Colonic mucosa (tissue), 4 donors: Measurements from ENCODE around the gene KRTAP4-8. TPM values are rescaled to one million over a fixed set of nuclear protein-coding genes. Genes with fewer than 3 reads are reported as not detected.
"Not testable (repeated sequence)": the region's sequence is repeated elsewhere in the genome, so short reads cannot be mapped to it uniquely, and the experiment has no call there.

Experiments used
- DNase-seq: peaks from one replicate; pipeline ENCODE4 v3.0.0-alpha.2; 2020
- H3K27ac ChIP-seq: fragments of 200-600 bp; one replicate; pipeline ENCODE4 v1.8.0; 2021
- H3K27me3 ChIP-seq: fragments of 200-600 bp; one replicate; pipeline ENCODE4 v1.8.0; 2021
- H3K36me3 ChIP-seq: fragments of 200-600 bp; one replicate; pipeline ENCODE4 v1.8.0; 2021
- H3K4me1 ChIP-seq: fragments of 200-600 bp; one replicate; pipeline ENCODE4 v1.8.0; 2021; ENCODE audit warnings: mild to moderate bottlenecking
- H3K4me3 ChIP-seq: fragments of 200-600 bp; one replicate; pipeline ENCODE4 v1.8.0; 2021
- H3K9ac ChIP-seq, 2 donors: one replicate each; pipeline ENCODE4 v1.7.0; 2013; ENCODE audit warnings: control low read depth in 2 of 2, low read depth in 2 of 2, low read length in 2 of 2
- H3K9me3 ChIP-seq: fragments of 200-600 bp; one replicate; pipeline ENCODE4 v1.8.0; 2021
- intact Hi-C: fragments of 100-400 bp; cut with DNase I; formaldehyde crosslinking; loops from one replicate; pipeline ENCODE4 v1.14.1; 2022
- total RNA-seq, 2 donors: library from RNA; stranded (reverse); fragmentation: NEBNext Ultra II Directional in 1 of 2; extraction: Animal tissue kit (Norgen Biotek cat#: 25700) in 1 of 2; gene quantifications; one replicate each; pipeline ENCODE4 v1.2.1, GENCODE V29; 2021
- TF ChIP-seq, protein P1 (sequence below): fragments of 200-600 bp; IDR thresholded peaks from one replicate; pipeline ENCODE4 v1.8.0; 2022; ENCODE audit warnings: antibody characterized with exemption, mild to moderate bottlenecking
- donor health status: healthy.
- donor health status: DM: no; HTN: no; CAD: no.
- donor health status: DM: no; HTN: no; CAD: no.

Gene KRTAP4-8
- total RNA-seq, 2 donors from 2014 or later: not detected

DNA sequence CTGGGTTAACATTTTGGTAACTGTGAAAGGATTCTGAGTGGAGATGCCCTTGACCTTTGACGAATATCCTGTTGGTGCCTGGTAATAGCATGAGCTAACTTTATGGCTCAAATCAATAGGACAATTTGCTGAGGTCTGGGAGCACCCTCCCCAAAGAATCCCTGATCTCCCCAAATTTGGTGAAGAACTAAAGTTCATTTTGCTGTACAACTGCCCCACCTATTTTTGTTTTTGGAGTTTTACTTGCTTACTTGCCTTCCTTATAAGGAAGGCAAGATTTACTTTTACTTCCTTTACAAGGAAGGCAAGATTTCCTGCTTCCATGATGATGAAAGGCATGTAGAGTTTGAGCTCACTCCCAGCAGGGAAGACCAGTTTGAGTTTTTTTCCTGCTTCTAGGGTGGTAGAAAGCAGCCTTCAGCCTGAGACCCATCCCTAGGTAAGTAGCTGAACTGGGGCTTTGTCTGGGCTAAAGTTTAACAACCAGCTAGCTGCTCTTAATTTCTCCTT, 10.1 kb upstream of the KRTAP4-8 start:
- TF ChIP-seq, protein P1, sequence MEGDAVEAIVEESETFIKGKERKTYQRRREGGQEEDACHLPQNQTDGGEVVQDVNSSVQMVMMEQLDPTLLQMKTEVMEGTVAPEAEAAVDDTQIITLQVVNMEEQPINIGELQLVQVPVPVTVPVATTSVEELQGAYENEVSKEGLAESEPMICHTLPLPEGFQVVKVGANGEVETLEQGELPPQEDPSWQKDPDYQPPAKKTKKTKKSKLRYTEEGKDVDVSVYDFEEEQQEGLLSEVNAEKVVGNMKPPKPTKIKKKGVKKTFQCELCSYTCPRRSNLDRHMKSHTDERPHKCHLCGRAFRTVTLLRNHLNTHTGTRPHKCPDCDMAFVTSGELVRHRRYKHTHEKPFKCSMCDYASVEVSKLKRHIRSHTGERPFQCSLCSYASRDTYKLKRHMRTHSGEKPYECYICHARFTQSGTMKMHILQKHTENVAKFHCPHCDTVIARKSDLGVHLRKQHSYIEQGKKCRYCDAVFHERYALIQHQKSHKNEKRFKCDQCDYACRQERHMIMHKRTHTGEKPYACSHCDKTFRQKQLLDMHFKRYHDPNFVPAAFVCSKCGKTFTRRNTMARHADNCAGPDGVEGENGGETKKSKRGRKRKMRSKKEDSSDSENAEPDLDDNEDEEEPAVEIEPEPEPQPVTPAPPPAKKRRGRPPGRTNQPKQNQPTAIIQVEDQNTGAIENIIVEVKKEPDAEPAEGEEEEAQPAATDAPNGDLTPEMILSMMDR: no peak

DNA sequence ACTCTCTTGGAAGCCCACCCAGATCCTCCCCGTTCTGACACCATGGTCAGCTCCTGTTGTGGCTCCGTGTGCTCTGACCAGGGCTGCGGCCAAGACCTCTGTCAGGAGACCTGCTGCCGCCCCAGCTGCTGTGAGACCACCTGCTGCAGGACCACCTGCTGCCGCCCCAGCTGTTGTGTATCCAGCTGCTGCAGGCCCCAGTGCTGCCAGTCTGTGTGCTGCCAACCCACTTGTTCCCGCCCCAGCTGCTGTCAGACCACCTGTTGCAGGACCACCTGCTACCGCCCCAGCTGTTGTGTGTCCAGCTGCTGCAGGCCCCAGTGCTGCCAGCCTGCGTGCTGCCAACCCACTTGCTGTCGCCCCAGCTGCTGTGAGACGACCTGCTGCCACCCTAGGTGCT, 7.4 kb upstream of the KRTAP4-8 start, which contains the start of gene KRTAP4-9:
KRTAP4-9 (plus strand) TSS at position 43 of the 400 bp plus-strand sequence; CDS start at position 43, 0 bp downstream.
- H3K27me3 ChIP-seq, H3K36me3 ChIP-seq, H3K9me3 ChIP-seq, H3K9ac ChIP-seq, intact Hi-C loops, H3K27ac ChIP-seq, H3K4me3 ChIP-seq, DNase-seq, H3K4me1 ChIP-seq: not testable (repeated sequence)

More for the DNA sequence above, 10.1 kb upstream of the KRTAP4-8 start:
- H3K9me3 ChIP-seq: no peaks in the 10 kb centered on the region
- intact Hi-C loops: no loop called here
- no peak overlapping the region for H3K27ac ChIP-seq
- H3K9ac ChIP-seq: no peak overlapping the region
- no peak for DNase-seq
- H3K36me3 ChIP-seq: no peaks in the 10 kb centered on the region
- no peaks in the 10 kb centered on the region for H3K4me1 ChIP-seq
- H3K4me3 ChIP-seq: no peak overlapping the region
- no peaks in the 10 kb centered on the region for H3K27me3 ChIP-seq

DNA sequence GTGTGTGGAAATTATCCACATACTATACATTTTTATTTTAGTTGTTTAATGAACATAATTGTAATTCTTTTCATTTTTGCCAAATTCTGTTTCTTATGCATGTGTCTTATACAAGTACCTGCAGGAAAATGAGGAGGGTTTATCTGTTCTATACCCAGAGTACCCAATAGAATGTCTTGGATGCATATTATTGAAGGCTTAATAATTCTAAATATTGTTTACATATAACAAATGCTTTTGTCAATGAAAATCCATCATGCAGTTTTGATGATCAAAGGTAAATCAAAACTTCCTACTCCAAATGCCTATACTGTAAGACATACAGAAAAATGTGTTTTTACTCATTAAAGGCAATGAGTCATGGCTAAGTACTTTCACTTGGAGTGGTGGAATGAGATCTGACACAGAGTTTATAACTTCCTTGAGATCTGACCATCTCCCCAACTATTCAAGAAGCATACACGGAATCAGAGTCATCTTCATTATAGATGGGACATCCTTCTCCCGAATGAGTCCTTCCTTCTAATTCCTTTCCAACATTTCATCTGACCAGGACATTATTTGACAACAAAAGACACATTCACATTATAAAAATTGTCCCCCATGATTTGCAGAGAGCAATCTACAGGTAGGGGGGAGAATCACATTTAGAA, 6.6 kb upstream of the KRTAP4-8 start:
- H3K4me3 ChIP-seq, H3K9ac ChIP-seq, intact Hi-C loops, H3K36me3 ChIP-seq, H3K27ac ChIP-seq, H3K27me3 ChIP-seq, DNase-seq, H3K9me3 ChIP-seq, H3K4me1 ChIP-seq: not testable (repeated sequence)

DNA sequence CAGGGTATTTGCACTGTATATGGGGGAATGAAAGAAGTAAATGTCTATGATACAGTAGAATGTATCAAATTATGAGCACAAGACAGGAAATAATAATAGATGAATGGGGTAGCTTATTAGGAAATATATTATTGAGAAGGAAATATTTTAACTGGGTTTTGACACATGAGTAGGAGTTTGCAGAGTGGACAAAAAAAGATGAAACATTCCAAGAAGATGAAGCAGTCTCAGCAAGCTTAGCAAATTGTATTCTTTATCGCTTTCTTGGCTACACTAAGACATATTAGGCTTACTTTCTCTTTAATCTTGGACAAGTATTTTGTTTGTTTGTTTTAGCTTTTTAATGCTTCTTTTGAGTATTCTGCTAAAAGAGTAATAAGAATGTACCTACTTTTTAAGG, 6.0 kb upstream of the KRTAP4-8 start:
- Histone ChIP-seq H3K27ac (no peak overlapping the region), H3K36me3 (no peaks in the 10 kb centered on the region), H3K9me3 (no peaks in the 10 kb centered on the region), H3K9ac (no peak overlapping the region), H3K27me3 (no peaks in the 10 kb centered on the region), H3K4me1 (no peaks in the 10 kb centered on the region), H3K4me3 (no peak overlapping the region)
- DNase-seq: no peak
- intact Hi-C loops: no loop called here
- TF ChIP-seq, protein P1: no peak

DNA sequence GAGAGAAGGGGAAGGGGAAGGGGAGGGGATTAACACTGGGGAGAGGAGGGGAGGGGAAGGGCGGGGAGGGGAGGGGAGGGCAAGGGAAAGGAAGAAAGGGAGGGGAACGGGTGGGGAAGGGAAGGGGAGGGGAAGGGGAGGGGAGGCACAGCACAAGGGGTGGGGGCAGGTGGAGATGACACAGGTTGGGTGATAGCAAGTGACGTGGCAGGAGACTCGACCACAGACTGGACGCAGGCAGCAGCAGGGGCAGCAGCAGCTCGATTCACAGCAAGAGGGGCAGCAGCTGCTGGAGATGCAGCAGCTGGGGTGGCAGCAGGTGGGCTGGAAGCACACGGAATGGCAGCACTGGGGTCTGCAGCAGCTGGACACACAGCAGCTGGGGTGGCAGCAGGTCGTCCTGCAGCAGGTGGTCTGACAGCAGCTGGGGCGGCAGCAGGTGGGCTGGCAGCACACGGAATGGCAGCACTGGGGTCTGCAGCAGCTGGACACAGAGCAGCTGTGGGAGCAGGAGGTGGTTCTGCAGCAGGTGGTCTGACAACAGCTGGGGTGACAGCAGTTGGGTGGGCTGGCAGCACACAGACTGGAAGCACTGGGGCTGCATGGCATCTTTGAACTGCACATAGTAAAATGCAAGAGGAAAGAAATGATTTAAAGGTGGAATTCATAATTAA, 3.8 kb upstream of the KRTAP4-8 start, which contains the start of gene KRTAP4-16:
KRTAP4-16 (minus strand) TSS at position 624 of the 674 bp plus-strand sequence; CDS start at position 624, 0 bp downstream.
- Histone ChIP-seq H3K27me3 (no peaks in the 10 kb centered on the region), H3K4me1 (no peaks in the 10 kb centered on the region), H3K4me3 (no peak within 1 kb of the TSS), H3K9ac (no peak within 1 kb of the TSS), H3K27ac (no peak within 1 kb of the TSS), H3K36me3 (no peaks in the 10 kb centered on the region), H3K9me3 (no peaks in the 10 kb centered on the region)
- DNase-seq: no peak
- TF ChIP-seq, protein P1: no peak
- intact Hi-C loops: no loop called here

DNA sequence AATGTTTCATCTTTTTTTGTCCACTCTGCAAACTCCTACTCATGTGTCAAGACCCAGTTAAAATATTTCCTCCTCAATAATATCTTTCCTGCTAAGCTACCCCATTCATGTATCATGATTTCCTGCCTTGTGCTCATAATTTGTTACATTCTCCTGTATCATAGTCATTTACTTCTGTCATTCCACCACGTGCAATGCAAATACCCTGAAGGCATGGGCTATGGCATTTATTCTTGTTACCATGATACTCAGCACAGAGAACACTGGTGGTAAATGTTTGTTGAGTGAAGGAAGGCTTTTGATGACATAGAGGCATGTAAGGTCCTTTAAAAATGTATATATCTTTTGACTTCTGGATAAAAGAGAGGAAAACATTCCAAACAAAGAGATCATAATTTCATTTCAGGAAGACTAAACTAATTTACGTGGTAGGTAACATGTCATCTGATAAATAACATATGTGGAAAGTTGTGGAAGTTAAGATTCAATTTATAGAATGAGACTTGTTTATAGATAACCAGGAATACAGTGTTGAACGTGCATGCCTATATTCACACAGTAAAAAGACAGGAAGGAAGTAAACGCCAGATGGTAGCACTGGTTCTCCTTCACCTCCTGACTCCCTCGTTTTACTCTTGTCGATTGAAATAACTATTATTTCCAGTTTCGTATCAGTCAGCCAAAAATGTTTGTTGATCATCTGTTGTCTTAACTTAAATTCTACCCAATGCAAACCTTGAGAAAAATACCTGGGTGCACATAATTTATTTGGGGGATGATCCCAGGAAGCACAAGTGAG, 1.9 kb upstream of the KRTAP4-8 start:
- DNase-seq, H3K27ac ChIP-seq, H3K4me3 ChIP-seq, H3K4me1 ChIP-seq, H3K27me3 ChIP-seq, H3K36me3 ChIP-seq, H3K9me3 ChIP-seq, intact Hi-C loops, H3K9ac ChIP-seq: not testable (repeated sequence)
